Measurements from ENCODE around the gene AGMO.
"Not testable (repeated sequence)": the region's sequence is repeated elsewhere in the genome, so short reads cannot be mapped to it uniquely, and the experiment has no call there.

DNA sequence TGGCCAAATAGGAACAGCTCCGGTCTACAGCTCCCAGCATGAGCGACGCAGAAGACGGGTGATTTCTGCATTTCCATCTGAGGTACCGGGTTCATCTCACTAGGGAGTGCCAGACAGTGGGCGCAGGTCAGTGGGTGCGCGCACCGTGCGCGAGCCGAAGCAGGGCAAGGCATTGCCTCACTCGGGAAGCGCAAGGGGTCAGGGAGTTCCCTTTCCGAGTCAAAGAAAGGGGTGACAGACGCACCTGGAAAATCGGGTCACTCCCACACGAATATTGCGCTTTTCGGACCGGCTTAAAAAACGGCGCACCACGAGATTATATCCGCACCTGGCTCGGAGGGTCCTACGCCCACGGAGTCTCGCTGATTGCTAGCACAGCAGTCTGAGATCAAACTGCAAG lies 14.5 kb downstream of the AGMO start:
- TF ChIP-seq, protein P1, sequence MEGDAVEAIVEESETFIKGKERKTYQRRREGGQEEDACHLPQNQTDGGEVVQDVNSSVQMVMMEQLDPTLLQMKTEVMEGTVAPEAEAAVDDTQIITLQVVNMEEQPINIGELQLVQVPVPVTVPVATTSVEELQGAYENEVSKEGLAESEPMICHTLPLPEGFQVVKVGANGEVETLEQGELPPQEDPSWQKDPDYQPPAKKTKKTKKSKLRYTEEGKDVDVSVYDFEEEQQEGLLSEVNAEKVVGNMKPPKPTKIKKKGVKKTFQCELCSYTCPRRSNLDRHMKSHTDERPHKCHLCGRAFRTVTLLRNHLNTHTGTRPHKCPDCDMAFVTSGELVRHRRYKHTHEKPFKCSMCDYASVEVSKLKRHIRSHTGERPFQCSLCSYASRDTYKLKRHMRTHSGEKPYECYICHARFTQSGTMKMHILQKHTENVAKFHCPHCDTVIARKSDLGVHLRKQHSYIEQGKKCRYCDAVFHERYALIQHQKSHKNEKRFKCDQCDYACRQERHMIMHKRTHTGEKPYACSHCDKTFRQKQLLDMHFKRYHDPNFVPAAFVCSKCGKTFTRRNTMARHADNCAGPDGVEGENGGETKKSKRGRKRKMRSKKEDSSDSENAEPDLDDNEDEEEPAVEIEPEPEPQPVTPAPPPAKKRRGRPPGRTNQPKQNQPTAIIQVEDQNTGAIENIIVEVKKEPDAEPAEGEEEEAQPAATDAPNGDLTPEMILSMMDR (IDR thresholded peaks at IDR 0.05) = not testable (repeated sequence)
- TF ChIP-seq POLR2A, POLR2AphosphoS5 (IDR thresholded peaks at IDR 0.05): not testable (repeated sequence)

Data from prostate gland (tissue), 2 donors.